ENCODE data around the gene ZDHHC6.

DNA sequence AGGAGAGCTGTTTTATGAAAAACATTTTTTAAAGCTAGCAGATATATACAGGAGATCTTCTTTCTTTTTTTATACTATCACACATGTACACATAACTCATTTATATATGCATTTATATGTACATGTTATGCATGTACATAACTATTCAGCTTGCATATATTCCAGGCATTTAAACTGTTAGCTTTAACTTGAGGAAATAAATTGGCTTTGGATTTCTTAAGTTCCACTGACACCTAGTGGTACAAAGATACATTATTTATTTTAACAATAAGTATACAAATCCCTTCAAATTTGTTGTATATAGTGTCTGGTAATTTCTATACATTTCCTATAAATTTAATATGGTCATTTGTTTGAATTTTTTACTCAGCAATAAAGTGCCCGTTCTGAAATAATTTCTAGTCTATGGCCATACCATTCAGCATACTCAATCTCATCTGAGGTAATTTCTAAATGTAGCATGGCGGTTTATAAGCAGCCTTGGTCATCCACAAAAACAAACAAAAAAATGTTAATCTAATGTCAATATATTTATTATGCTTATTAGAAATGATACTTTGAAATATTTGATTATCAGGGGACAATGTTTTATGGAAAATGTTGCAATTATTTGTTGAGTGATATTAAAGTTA is 11.6 kb downstream of the ZDHHC6 start:
- TF ChIP-seq, protein P1, sequence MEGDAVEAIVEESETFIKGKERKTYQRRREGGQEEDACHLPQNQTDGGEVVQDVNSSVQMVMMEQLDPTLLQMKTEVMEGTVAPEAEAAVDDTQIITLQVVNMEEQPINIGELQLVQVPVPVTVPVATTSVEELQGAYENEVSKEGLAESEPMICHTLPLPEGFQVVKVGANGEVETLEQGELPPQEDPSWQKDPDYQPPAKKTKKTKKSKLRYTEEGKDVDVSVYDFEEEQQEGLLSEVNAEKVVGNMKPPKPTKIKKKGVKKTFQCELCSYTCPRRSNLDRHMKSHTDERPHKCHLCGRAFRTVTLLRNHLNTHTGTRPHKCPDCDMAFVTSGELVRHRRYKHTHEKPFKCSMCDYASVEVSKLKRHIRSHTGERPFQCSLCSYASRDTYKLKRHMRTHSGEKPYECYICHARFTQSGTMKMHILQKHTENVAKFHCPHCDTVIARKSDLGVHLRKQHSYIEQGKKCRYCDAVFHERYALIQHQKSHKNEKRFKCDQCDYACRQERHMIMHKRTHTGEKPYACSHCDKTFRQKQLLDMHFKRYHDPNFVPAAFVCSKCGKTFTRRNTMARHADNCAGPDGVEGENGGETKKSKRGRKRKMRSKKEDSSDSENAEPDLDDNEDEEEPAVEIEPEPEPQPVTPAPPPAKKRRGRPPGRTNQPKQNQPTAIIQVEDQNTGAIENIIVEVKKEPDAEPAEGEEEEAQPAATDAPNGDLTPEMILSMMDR (IDR thresholded peaks at IDR 0.05), result peak in 6 of 7 experiments; percentile 31 to 45 (median 34)
- TF ChIP-seq POLR2A (IDR thresholded peaks at IDR 0.05), result no peak
